Adipocyte (in vitro differentiated cells): ENCODE measurements around the gene CAPN9.
A peak's percentile ranks its signal among the peaks of the same experiment; 100 is the strongest.
"Not testable (repeated sequence)": the region's sequence is repeated elsewhere in the genome, so short reads cannot be mapped to it uniquely, and the experiment has no call there.

Source experiments
- DNase-seq: peaks from one replicate; pipeline ENCODE4 v3.0.0-alpha.2; 2015; ENCODE audit warnings: low read depth
- H3K27me3 ChIP-seq: replicated peaks from 2 replicates; pipeline ENCODE4 v1.7.0; 2013; ENCODE audit warnings: mild to moderate bottlenecking, low read length, moderate library complexity; ENCODE audit not compliant: control insufficient read depth, insufficient read depth
- H3K36me3 ChIP-seq: 2 replicates; pipeline ENCODE4 v1.7.0; 2013; ENCODE audit warnings: low read length, mild to moderate bottlenecking, moderate library complexity; ENCODE audit not compliant: control insufficient read depth, insufficient read depth, severe bottlenecking
- H3K4me1 ChIP-seq: 2 replicates; pipeline ENCODE4 v1.7.0; 2013; ENCODE audit warnings: mild to moderate bottlenecking, low read length, moderate library complexity; ENCODE audit not compliant: control insufficient read depth, insufficient read depth
- H3K4me3 ChIP-seq: 2 replicates; pipeline ENCODE4 v1.7.0; 2013; ENCODE audit warnings: mild to moderate bottlenecking, low read length, moderate library complexity
- H3K9ac ChIP-seq: 2 replicates; pipeline ENCODE4 v1.7.0; 2013; ENCODE audit warnings: mild to moderate bottlenecking, low read length, moderate library complexity
- H3K9me3 ChIP-seq: 2 replicates; pipeline ENCODE4 v1.7.0; 2013; ENCODE audit warnings: mild to moderate bottlenecking, low read length, moderate library complexity; ENCODE audit not compliant: control insufficient read depth

CAPN9 gene

DNA sequence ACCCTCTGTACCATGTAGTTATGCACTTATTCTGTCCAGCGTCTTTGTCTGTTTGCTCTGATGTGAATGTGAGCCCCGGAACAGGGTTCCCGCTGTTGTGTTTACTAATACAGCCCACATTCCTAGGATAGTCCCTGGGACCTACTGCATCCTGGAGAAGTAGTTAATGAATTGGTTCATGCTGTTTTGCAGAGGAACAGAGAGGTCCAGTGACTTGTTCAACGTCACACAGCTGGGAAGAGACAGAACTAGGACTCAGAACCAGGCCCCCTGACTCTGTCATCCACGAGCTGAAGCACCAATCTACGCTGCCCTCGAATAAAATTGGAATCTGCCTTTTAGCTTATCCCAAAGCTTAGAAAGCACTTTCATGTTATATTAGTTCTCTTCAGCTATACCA lies 34.0 kb upstream of the CAPN9 start:
- Histone ChIP-seq H3K36me3 (no peaks in the 10 kb centered on the region), H3K27me3 (peaks cover 12% of the 10 kb centered on the region), H3K4me1 (peaks cover 25% of the 10 kb centered on the region), H3K9ac (peak overlapping the region; percentile 7), H3K9me3 (peaks cover 5% of the 10 kb centered on the region), H3K4me3 (peak overlapping the region; percentile 65)
- no peak for DNase-seq

DNA sequence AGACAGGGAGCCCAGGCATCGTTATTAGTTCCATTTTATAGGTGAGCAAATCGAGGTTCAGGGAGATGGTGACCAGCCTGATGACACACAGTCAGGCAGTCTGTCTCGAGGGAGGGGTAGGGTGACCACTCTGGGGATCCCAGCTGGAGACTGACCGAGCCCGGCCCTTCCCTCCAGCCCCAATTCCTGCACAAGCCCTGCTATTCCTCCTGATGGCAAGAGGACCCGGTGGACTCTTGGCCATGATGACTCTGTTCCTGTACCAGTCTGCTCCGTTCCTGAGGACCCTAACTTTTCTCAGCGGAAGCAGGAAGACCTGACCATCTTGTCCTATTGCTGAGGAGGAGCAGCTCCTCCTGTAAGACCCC lies 33.7 kb upstream of the CAPN9 start:
- no peaks in the 10 kb centered on the region for H3K36me3 ChIP-seq
- H3K27me3 ChIP-seq = peaks cover 12% of the 10 kb centered on the region
- peak overlapping the region; percentile 65 for H3K4me3 ChIP-seq
- no peak for DNase-seq
- H3K9ac ChIP-seq = peak overlapping the region; percentile 7
- peaks cover 21% of the 10 kb centered on the region for H3K4me1 ChIP-seq
- peaks cover 5% of the 10 kb centered on the region for H3K9me3 ChIP-seq

DNA sequence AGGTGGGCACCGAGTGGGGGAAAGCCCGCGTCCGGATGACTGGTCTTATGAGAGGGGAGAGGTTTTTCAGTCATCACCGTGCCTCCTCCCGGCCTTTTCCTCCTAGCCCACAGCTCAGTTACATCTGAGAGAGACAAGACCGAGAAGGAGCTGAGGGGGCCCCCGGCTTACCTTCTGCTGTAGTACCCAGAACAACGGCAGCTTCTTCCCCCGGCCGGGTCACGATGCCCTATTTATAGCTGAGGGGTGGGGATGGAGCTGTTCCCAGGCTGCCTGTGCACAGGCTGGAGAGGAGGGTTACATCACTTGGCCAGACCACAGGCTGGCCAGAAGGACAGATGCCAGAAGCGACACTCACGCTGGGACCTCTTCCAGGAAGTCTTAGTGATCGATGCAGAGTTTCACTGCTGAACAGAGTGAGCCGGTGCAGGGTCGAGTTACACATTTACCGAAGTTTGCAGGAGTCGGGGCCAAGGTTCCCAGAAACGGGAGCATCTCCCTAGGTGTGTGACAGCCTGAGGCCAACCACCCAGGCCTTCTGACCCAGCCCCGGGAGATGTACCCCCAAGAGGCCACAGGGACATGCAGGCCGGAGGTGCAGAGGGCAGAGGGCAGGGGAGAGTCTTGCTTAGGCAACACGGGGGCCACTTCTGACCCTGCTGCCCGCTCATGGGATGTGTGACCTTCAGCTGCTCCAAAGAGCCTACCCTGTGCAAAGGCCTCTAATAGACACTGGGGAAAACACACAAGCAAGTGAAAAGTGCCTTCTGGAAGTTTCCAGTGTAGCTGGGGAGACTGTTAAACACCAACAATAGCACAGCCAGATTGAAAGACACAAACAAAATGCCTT lies 33.0 kb upstream of the CAPN9 start, which contains the start of gene AGT:
Gene AGT (minus strand): TSS at position 208 of the 850 bp plus-strand sequence. CDS start 3,299 bp downstream, outside the sequence.
- Histone ChIP-seq H3K9me3 (peaks cover 5% of the 10 kb centered on the region), H3K4me1 (peaks cover 20% of the 10 kb centered on the region), H3K36me3 (no peaks in the 10 kb centered on the region), H3K27me3 (peaks cover 12% of the 10 kb centered on the region), H3K9ac (peak within 1 kb of the TSS; percentile 7), H3K4me3 (peak within 1 kb of the TSS; percentile 65)
- peak; percentile 86 for DNase-seq

DNA sequence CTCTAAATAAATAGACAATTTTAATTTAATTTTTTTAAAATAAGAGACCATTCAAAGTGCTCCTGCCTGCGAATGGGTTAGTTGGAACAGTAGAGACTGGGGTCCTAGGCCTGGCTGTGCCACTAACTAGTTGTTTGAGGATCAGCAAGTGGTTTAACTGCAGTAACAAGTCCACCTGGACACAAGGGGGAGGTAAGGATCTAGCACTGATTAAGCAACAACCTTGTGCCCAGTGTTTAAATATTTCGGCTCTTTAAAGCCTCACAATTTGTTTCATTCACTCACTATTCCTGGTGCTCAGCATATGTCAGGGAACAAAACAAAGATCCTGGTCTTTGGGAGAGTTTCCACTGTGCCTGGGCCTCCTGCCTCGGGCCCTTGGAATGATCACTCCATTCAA lies 31.7 kb upstream of the CAPN9 start:
- H3K4me3 ChIP-seq = no peak overlapping the region
- H3K9me3 ChIP-seq = peaks cover 5% of the 10 kb centered on the region
- DNase-seq = no peak
- no peaks in the 10 kb centered on the region for H3K36me3 ChIP-seq
- peaks cover 12% of the 10 kb centered on the region for H3K27me3 ChIP-seq
- peaks cover 20% of the 10 kb centered on the region for H3K4me1 ChIP-seq
- H3K9ac ChIP-seq = no peak overlapping the region

DNA sequence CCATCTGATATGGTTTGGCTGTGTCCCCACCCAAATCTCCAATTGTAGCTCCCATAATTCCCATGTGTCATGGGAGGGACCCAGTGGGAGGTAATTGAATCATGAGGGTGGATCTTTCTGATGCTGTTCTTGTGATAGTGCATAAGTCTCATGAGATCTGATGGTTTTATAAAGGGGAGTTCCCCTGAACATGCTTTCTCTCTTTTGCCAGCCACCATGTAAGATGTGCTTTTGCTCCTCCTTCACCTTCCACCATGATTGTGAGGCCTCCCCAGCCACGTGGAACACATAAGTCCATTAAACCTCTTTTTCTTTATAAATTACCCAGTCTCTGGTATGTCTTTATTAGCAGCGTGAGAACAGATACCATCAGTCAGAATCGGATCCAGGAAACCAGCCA lies 30.7 kb upstream of the CAPN9 start:
- not testable (repeated sequence) for H3K9me3 ChIP-seq, H3K9ac ChIP-seq, DNase-seq, H3K36me3 ChIP-seq, H3K4me3 ChIP-seq
- H3K27me3 ChIP-seq = peaks cover 12% of the 10 kb centered on the region
- H3K4me1 ChIP-seq = peaks cover 20% of the 10 kb centered on the region

DNA sequence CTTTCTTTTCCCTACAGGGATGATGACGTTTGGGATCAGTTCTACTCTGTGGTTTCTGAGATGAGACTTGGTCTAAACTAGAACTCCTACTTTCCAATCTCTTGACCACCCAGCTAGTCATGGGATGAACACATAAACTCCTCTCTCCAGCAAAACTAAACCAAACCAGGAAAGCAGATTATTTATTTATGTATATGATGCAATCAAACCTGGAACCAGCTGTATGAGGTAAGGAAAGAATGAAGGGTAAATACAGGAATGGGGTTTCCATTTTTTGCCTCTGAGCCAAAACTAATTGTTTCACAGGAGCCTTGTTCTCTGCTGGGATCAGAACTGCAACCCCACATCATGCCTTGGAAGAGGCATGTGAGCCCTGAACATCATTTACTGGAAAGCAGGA lies 29.9 kb upstream of the CAPN9 start:
- no peak for DNase-seq
- Histone ChIP-seq H3K4me1 (peaks cover 20% of the 10 kb centered on the region), H3K36me3 (no peaks in the 10 kb centered on the region), H3K4me3 (no peak overlapping the region), H3K9ac (no peak overlapping the region), H3K27me3 (peaks cover 9% of the 10 kb centered on the region), H3K9me3 (peaks cover 10% of the 10 kb centered on the region)

DNA sequence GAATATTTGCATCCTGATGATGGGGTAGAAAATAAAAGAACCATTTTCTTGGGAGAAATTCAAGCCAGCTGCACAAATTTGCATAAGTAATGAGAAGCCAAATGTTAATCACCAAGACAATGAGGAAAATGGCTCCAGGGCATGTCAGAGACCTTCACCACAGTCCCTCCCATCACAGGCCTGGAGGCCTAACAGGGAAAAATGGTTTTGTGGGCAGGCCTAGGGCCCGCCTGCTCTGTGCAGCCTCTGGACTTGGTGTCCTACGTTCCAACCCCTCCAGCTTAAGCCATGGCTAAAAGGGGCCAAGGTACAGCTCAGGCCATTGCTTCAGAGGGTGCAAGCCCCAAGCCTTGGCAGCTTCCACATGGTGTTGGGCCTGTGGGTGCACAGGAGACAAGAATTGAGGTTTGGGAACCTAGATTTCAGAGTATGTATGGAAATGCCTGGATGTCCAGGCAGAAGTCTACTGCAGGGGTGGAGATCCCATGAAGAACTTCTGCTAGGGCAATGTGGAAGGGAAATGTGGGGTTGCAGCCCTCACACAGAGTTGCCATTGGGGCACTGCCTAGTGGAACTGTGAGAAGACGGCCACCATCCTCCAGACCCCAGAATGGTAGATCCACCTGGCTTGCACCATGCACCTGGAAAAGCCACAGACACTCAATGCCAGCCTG lies 25.2 kb upstream of the CAPN9 start:
- not testable (repeated sequence) for H3K4me3 ChIP-seq, H3K9ac ChIP-seq, DNase-seq, H3K4me1 ChIP-seq, H3K9me3 ChIP-seq, H3K27me3 ChIP-seq, H3K36me3 ChIP-seq

DNA sequence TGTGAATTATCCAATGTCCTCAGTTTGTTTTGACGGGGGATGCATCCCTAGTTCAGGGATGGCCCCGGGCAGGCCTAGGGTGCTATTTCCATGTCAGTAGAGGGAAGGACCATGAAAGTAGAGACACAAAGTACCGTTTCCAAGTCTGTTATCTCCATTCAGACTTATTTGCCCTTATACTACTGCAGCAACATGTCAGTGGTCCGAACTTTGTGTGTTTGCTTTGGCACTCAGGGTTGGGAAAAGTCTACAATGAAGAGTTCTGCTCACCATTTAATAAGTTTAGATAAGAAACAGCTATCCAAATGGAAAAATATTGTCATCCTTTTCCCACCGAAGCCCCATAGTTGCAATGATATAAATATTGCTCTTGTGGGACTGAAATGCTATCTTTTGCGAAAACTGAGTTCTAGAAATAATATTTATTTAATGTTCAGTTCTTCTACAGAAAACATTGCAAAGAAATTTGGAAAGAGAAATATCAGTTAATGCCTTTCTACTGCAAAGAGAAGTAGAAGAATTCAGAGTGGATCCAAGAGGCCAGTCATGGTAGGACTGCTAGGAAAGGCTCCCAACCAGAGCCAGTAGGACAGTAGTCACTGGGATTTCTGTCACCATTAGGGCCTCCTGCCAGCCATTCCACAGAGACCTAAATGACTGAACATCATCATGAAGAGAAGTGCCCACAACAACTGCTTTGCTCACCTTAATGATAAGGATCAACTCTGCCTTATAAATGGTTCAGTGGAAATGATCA lies 21.8 kb upstream of the CAPN9 start:
- Histone ChIP-seq H3K4me3 (no peak overlapping the region), H3K4me1 (peaks cover 18% of the 10 kb centered on the region), H3K36me3 (no peaks in the 10 kb centered on the region), H3K27me3 (peaks cover 4% of the 10 kb centered on the region), H3K9ac (no peak overlapping the region), H3K9me3 (peaks cover 5% of the 10 kb centered on the region)
- no peak for DNase-seq

DNA sequence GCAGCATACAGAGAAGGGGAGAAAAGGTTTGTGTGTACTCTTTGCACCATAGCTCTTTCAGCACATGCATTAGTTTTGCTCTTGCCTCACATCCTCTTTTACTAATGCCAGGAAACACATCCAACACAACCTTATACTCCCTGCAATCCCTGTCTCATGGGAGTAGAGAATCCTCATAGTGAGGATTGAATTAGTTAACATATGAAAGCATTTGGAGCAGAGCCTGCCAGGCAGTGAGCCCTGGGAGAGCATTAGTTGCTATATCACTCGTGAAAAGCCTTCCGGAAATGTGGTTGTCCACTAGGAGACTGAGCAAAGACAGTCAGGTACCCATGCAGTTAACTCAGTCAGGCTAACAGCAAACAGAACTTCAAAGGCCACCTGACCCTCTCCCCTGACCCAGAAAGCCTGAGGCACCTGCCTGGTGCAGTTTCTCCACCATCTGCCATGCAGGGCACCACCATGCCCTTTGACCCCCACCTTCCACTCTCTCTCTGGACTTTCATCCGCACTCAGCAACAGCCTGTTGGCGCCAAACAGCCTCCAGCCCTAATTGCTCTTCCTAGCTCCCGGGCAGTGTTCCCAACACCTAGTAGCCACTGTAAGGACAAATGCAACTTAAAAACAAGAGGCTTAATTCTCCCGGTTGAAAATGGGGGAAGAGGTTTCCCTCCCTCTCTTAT lies 18.3 kb upstream of the CAPN9 start:
- Histone ChIP-seq H3K4me3 (no peak overlapping the region), H3K36me3 (no peaks in the 10 kb centered on the region), H3K27me3 (peaks cover 6% of the 10 kb centered on the region), H3K4me1 (peaks cover 21% of the 10 kb centered on the region), H3K9me3 (no peaks in the 10 kb centered on the region), H3K9ac (no peak overlapping the region)
- DNase-seq = peak; percentile 12

DNA sequence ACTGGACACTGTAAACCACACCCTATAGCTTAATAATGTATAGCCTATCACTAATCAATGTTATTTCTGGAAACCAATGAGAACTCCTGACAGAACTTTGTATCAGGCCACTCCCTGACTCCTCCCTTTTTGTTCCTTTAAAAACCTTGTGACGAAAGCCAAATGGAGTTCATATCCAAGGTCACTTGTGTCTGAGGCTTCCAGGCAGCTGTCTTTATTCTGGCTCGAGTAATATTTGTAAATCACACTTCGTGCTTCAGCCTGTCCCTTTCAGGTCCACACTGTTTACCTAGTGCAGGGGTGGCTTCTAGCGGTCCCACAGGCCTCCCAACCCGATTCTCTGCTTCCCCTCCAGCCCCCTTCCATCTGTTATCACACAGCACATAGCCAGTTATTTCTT lies 16.2 kb upstream of the CAPN9 start:
- Histone ChIP-seq H3K4me3 (no peak overlapping the region), H3K9me3 (no peaks in the 10 kb centered on the region)

DNA sequence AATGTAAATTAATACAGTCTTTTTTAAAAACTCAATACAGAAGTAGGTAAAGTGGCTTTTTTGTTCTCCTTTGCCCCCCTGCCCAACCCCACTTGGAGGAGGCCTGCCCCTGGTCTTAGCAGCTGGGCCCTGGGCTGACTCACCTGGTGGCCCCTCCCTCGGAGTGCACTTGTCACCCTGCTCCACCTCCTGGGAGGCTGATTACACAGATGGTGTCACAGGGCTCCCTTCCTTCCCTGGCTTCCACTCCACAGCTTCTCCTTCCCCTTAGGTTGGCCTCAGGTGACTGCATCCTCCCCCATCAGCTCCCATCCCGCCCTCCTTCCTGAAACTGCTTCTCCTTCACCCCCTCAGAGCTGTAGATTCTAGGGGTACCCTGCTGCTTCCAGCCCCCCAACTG lies 11.7 kb upstream of the CAPN9 start:
- peaks cover 7% of the 10 kb centered on the region for H3K27me3 ChIP-seq
- H3K36me3 ChIP-seq = no peaks in the 10 kb centered on the region
- H3K9me3 ChIP-seq = peaks cover 6% of the 10 kb centered on the region
- H3K9ac ChIP-seq = no peak overlapping the region
- H3K4me3 ChIP-seq = no peak overlapping the region
- peaks cover 3% of the 10 kb centered on the region for H3K4me1 ChIP-seq
- no peak for DNase-seq

More for the DNA sequence above, 16.2 kb upstream of the CAPN9 start:
- H3K27me3 ChIP-seq = peaks cover 6% of the 10 kb centered on the region
- no peaks in the 10 kb centered on the region for H3K36me3 ChIP-seq
- peaks cover 21% of the 10 kb centered on the region for H3K4me1 ChIP-seq
- no peak overlapping the region for H3K9ac ChIP-seq
- no peak for DNase-seq
